ENCODE measurements around the gene POLE3.

GRCh38 chr9:113436728-113437515 is 26.4 kb upstream of the POLE3 start:
- TF ChIP-seq POLR2AphosphoS5 (IDR thresholded peaks at IDR 0.05; ENCODE audit: low read depth, low read length) (no peak), POLR2A (IDR thresholded peaks at IDR 0.05; ENCODE audit: low read depth, low read length) (no peak), TAF1 (IDR thresholded peaks at IDR 0.05; ENCODE audit: borderline replicate concordance, low read depth, low read length) (no peak)

Measured in GM12892 (cell line).